Endodermal cell (in vitro differentiated cells): ENCODE data around the gene SMAD3. TPM values are rescaled to one million over a fixed set of nuclear protein-coding genes. Genes with fewer than 3 reads are reported as not detected.

Experiments used
- DNase-seq: peaks from one replicate; pipeline ENCODE4 v3.0.0-alpha.2; 2017
- H3K27ac ChIP-seq: 2 replicates; pipeline ENCODE4 v1.5.1; 2013; ENCODE audit warnings: mild to moderate bottlenecking, low read depth, low read length, moderate library complexity
- H3K27me3 ChIP-seq: 2 replicates; pipeline ENCODE4 v1.6.1; 2013; ENCODE audit warnings: mild to moderate bottlenecking, low read length, moderate library complexity; ENCODE audit not compliant: insufficient read depth, control insufficient read depth, poor library complexity, severe bottlenecking
- H3K36me3 ChIP-seq: 2 replicates; pipeline ENCODE4 v1.7.0; 2013; ENCODE audit warnings: mild to moderate bottlenecking, low read length, moderate library complexity; ENCODE audit not compliant: control insufficient read depth, insufficient read depth
- H3K4me1 ChIP-seq: one replicate; pipeline ENCODE4 v1.7.0; 2013; ENCODE audit warnings: low read length; ENCODE audit not compliant: control insufficient read depth, insufficient read depth
- H3K4me3 ChIP-seq: 2 replicates; pipeline ENCODE4 v1.5.1; 2013; ENCODE audit warnings: mild to moderate bottlenecking, low read length, moderate library complexity
- H3K9ac ChIP-seq: 2 replicates; pipeline ENCODE4 v1.6.1; 2013; ENCODE audit warnings: mild to moderate bottlenecking, low read length, moderate library complexity; ENCODE audit not compliant: poor library complexity, severe bottlenecking; ENCODE audit errors: extremely low read depth
- H3K9me3 ChIP-seq: 2 replicates; pipeline ENCODE4 v1.6.1; 2013; ENCODE audit warnings: mild to moderate bottlenecking, low read length, moderate library complexity; ENCODE audit not compliant: control insufficient read depth
- H3K27ac Mint-ChIP-seq: 2 replicates; pipeline ENCODE4 v1.8.0; 2020; ENCODE audit warnings: mixed read lengths
- H3K27me3 Mint-ChIP-seq: 2 replicates; pipeline ENCODE4 v1.8.0; 2021; ENCODE audit warnings: mild to moderate bottlenecking, mixed read lengths; ENCODE audit not compliant: insufficient read depth
- H3K36me3 Mint-ChIP-seq: 2 replicates; pipeline ENCODE4 v1.8.0; 2020; ENCODE audit warnings: low read depth, mixed read lengths
- H3K4me1 Mint-ChIP-seq: 2 replicates; pipeline ENCODE4 v1.8.0; 2020; ENCODE audit warnings: mixed read lengths
- H3K4me3 Mint-ChIP-seq: 2 replicates; pipeline ENCODE4 v1.8.0; 2020; ENCODE audit warnings: mild to moderate bottlenecking, moderate library complexity, mixed read lengths
- H3K9me3 Mint-ChIP-seq: 2 replicates; pipeline ENCODE4 v1.8.0; 2020; ENCODE audit warnings: mild to moderate bottlenecking, mixed read lengths
- CTCF ChIP-seq: fragments of 200-600 bp; sonication (generic); conservative IDR thresholded peaks from 2 replicates; pipeline ENCODE4 v1.5.0; 2021; ENCODE audit warnings: antibody characterized with exemption, mild to moderate bottlenecking
- WGBS, 2 experiments: methylation state at CpG; one replicate each; pipeline versions ENCODE4 v1.1.5 to v1.1.7; 2013; ENCODE audit warnings: missing lambda C conversion rate in 2 of 2, mixed read lengths in 1 of 2; ENCODE audit not compliant: insufficient coverage in 1 of 2, insufficient read length in 1 of 2; 5-methylcytosine and 5-hydroxymethylcytosine counted together
- total RNA-seq, 2 donors: library from RNA; stranded (reverse); fragmentation: NEBNext Ultra II Directional in 1 of 2; extraction: Animal tissue kit (Norgen Biotek cat#: 25700) in 1 of 2; gene quantifications; 2 replicates in 1 of 2; 3 replicates in 1 of 2; pipeline ENCODE4 v1.2.1, GENCODE V29; 2021

Gene SMAD3
- total RNA-seq, 2 donors from 2014 or later: 7.8 to 9.6 TPM

- Mint-ChIP-seq H3K4me1 (peaks cover 22% of the 10 kb centered on the region), H3K27me3 (peaks cover 37% of the 10 kb centered on the region), H3K27ac (no peak overlapping the region), H3K36me3 (no peaks in the 10 kb centered on the region), H3K9me3 (no peaks in the 10 kb centered on the region), H3K4me3 (no peak overlapping the region)
- Histone ChIP-seq H3K4me3 (no peak overlapping the region), H3K9me3 (no peaks in the 10 kb centered on the region), H3K27me3 (peaks cover 24% of the 10 kb centered on the region), H3K9ac (no peak overlapping the region), H3K36me3 (no peaks in the 10 kb centered on the region), H3K27ac (no peak overlapping the region), H3K4me1 (peaks cover 14% of the 10 kb centered on the region)
- no peak for DNase-seq
- TF ChIP-seq CTCF: no peak
Measured at GRCh38 chr15:67037694-67038093, 27.7 kb upstream of the SMAD3 start.

DNA sequence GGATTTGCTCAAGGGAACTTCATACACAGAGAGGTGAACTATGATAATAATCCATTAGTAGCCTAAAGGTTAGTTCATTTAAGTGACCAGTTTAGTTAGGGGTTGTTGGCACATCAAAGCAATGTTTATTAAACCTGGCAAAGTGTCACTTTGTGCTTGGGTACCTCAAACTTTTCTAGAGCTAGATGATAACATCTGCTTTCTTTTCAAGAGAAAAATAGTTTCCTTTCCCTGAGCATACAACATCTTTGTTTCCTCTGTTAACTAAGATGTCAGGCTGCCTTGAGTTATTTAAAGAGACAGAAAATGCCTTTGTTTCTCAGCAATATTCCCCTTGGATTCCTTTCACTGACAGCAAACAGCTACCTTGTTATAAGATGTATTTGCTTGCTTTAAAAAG, 26.7 kb upstream of the SMAD3 start:
- Mint-ChIP-seq H3K27me3 (peaks cover 36% of the 10 kb centered on the region), H3K9me3 (no peaks in the 10 kb centered on the region), H3K27ac (no peak overlapping the region), H3K36me3 (no peaks in the 10 kb centered on the region), H3K4me1 (peaks cover 21% of the 10 kb centered on the region), H3K4me3 (no peak overlapping the region)
- H3K27me3 ChIP-seq: peaks cover 13% of the 10 kb centered on the region
- H3K27ac ChIP-seq: peak overlapping the region; percentile 59
- peaks cover 13% of the 10 kb centered on the region for H3K4me1 ChIP-seq
- H3K4me3 ChIP-seq: no peak overlapping the region
- TF ChIP-seq CTCF: no peak
- no peaks in the 10 kb centered on the region for H3K9me3 ChIP-seq
- H3K9ac ChIP-seq: no peak overlapping the region
- no peaks in the 10 kb centered on the region for H3K36me3 ChIP-seq
- no peak for DNase-seq

- no peaks in the 10 kb centered on the region for H3K36me3 Mint-ChIP-seq
Measured at GRCh38 chr15:67039384-67040075, 25.9 kb upstream of the SMAD3 start.

More at GRCh38 chr15:67039384-67040075, 25.9 kb upstream of the SMAD3 start:
- H3K4me1 ChIP-seq: peaks cover 13% of the 10 kb centered on the region
- H3K4me3 ChIP-seq: no peak overlapping the region
- WGBS, 2 experiments: 41 to 50% methylated on average over 6 to 10 of the region's 10 CpGs
- Mint-ChIP-seq H3K4me3 (peak overlapping the region; percentile 21), H3K27me3 (peaks cover 28% of the 10 kb centered on the region), H3K27ac (peak overlapping the region; percentile 70), H3K9me3 (no peaks in the 10 kb centered on the region), H3K4me1 (peaks cover 19% of the 10 kb centered on the region)
- H3K36me3 ChIP-seq: no peaks in the 10 kb centered on the region
- H3K27ac ChIP-seq: peak overlapping the region; percentile 59
- peaks cover 5% of the 10 kb centered on the region for H3K27me3 ChIP-seq
- TF ChIP-seq CTCF: no peak
- H3K9ac ChIP-seq: no peak overlapping the region
- DNase-seq: peak; percentile 90
- no peaks in the 10 kb centered on the region for H3K9me3 ChIP-seq
